GM12872 (cell line): Measurements from ENCODE around the gene ZFAND3.

Experiments
- TF ChIP-seq, protein P1 (sequence below): IDR thresholded peaks from 3 replicates; pipeline ENCODE4 v1.5.1; 2011; ENCODE audit warnings: low read depth, mild to moderate bottlenecking, low read length, moderate library complexity; ENCODE audit not compliant: insufficient read depth

The ZFAND3 gene

DNA sequence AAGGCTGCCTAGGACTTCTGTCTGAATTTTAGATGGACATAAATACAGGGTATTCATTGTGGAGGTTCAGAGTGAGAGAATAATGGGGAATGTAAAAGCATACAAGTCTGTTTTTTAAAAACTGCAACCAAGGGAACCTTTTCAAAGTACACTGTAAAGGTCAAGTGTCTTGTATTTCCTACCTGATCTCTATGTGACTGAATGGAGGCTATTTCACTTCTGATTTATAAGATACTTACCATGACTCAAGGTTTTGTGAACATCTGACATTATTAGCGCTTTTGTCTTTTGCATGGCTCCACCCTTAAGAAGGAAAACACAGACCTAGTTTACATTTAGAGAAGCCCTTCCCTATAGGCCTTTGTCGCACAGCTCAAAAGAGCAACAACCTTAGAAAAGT lies 126.5 kb downstream of the ZFAND3 start:
- TF ChIP-seq, protein P1, sequence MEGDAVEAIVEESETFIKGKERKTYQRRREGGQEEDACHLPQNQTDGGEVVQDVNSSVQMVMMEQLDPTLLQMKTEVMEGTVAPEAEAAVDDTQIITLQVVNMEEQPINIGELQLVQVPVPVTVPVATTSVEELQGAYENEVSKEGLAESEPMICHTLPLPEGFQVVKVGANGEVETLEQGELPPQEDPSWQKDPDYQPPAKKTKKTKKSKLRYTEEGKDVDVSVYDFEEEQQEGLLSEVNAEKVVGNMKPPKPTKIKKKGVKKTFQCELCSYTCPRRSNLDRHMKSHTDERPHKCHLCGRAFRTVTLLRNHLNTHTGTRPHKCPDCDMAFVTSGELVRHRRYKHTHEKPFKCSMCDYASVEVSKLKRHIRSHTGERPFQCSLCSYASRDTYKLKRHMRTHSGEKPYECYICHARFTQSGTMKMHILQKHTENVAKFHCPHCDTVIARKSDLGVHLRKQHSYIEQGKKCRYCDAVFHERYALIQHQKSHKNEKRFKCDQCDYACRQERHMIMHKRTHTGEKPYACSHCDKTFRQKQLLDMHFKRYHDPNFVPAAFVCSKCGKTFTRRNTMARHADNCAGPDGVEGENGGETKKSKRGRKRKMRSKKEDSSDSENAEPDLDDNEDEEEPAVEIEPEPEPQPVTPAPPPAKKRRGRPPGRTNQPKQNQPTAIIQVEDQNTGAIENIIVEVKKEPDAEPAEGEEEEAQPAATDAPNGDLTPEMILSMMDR: no peak

DNA sequence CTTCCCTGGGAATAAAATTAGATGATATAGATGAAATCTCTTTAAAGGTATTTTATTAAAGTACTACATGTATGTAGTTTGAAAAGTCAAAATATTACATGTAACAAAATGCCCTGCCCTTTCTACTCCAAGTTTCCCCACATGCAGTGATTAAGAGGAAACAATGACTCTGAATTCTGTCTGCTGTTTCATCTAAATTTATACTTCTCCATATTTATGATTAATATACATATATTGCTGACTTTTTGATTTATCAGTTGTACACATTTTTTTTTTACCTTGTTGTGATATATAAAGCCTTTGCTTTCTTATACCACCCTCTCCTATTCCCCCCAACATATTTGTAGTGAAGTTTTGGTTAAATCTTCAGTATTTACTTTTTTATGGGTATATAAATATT lies 127.9 kb downstream of the ZFAND3 start:
- TF ChIP-seq, protein P1: no peak

DNA sequence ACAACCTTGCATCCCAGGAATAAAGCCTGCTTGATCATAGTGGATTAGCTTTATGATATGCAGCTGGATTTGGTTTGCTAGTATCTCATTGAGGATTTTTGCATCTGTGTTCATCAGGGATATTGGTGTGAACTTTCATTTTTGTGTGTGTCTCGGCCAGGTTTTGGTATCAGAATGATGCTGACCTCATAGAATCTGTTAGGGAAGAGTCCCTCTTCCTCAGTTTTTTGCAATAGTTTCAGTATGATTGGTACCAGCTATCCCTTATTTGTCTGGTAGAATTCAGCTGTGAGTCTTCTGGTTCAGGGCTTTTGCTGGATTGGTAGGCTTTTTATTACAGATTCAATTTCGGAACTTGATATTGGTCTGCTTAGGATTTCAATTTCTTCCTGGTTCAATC lies 132.5 kb downstream of the ZFAND3 start:
- TF ChIP-seq, protein P1: no peak

DNA sequence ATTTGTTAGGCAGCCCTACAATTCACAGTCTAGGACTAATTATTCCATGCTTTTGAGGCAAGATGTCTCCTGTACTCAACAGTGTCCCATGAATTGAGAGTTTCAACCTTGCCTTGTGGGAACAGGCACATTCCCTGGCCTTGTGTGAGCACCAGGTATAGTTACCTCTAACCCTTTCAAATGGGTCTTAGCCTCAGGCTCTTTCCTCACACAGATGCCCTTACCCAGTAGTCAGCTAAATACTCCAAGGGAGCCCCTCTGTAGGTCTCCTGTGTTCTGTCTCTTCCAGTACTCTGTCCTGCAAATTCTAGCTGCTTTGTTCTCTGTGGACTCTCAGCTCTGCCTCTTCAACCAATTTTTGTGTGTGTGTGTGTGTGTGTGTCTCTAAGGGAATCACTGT lies 135.3 kb downstream of the ZFAND3 start:
- TF ChIP-seq, protein P1: no peak

DNA sequence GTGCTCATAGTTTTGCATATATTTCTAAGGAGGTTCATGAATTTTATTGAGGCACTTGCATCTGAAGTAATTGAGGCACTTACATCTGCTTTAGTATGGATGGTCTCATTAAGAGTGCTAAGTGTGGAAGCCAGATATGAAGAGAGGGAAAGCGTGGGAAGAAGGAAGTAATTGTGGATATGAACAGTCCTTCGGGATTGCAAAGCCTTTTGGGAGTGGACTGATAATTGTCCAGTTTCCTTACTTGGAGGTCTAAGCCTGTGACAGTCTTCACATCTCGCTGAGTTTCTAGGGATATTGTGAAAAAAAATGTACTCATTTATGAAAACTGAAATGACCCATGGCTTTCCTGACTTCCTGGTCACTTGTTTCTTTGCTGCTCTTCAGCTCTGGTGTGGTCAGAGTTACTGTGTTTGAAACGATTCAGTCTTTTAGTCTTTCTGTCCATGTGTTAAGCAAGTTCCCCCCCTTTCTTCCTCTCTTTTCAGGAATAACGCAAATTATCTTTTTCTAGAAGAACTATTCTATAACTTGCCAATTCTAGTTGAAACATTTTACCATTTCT lies 137.3 kb downstream of the ZFAND3 start:
- TF ChIP-seq, protein P1: no peak

DNA sequence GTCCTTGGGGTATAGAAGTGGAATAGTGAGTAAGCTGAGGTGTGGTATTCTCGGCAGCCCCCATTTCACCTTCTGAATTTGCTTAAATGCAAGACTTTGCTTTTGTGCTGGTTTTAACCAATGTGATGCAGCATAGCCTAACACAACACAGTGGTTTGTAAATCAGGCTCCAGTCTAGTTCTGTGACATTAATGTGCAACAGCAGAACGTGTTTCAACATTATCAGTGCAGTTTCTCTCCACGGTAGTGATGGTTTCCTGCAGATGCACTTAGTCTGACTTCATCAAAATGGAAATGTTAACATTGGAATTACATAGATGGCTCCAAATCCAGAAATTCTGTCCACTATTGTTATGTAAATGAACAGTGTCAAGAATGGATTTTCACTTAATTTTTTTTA lies 139.5 kb downstream of the ZFAND3 start:
- TF ChIP-seq, protein P1: no peak

DNA sequence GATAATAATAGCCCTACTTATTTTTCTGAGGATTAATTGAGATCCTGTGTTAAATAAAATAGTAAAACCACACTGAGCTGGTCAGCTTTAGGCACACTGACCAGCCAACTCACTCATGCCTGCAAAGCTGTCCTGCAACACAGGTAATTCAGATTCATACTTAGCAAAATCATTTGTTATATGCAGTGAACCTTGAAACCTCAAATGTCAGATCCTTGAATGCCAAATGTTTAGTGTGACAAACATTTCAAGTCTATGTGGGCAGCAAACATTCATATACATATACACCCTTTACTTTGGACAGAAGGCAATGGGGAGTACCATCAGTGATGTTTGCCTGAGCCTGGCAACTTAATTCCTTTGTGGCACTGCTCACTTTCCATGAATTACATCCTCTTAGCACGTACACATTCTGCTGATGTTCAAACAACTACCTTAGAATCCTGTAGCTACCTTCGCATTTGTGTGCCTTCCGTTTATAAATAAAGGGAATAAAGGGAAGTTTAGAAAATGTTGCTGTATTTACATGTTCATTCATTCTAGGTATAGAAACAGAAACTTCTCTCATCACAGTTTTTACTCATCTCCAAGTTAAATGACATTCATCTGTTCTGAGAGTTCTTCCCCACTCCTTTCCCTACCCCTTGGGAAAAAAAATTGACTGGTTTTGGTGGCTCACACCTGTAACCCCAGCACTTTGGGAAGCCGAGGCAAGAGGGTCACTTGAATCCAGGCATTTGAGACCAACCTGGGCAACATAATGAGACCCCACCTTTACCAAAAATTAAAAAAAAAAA lies 140.8 kb downstream of the ZFAND3 start:
- TF ChIP-seq, protein P1: no peak
